HG03060 (cell line): ENCODE data around the gene MESD.

Experiments
- ATAC-seq: cut with Tn5 transposase; IDR thresholded peaks from one replicate; pipeline ENCODE4 v1.9.1; 2021; ENCODE audit warnings: low read depth, moderate number of reproducible peaks; ENCODE audit not compliant: unreplicated experiment

Gene MESD

GRCh38 chr15:81015621-81016488 lies 26.2 kb upstream of the MESD start:
- no peak for ATAC-seq

DNA sequence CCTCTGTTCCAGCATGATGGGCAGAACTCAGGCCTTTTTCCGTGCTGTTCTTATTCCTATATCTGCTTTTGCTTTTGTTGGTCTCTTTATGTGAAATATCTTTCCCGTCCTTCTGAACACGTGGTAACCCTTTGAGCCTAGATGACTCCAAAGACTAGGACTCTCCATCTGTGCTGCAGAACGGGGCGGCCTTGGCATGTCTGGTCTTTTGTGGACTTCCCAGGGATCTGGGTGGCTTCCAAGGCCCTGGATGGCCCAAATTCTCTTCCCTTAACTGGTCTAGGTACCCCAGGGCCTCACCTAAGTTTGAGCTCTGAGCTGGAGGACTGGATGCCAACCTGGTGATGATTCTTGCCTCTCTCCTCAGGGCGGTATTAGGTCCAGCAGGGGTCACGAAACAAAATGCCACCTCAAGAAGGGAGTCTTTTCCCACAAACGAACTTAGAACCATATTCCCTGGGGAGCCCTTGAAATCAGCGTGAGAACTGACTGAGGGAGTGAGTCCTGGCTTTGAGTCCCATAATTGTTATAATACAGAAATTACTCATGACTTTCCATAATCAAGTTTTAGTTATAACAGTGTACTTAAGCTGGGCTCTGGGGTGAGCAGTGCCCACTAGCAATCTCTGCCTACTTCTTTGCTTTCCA lies 25.0 kb upstream of the MESD start:
- no peak for ATAC-seq

GRCh38 chr15:81013396-81013929 lies 23.8 kb upstream of the MESD start:
- ATAC-seq: no peak

DNA sequence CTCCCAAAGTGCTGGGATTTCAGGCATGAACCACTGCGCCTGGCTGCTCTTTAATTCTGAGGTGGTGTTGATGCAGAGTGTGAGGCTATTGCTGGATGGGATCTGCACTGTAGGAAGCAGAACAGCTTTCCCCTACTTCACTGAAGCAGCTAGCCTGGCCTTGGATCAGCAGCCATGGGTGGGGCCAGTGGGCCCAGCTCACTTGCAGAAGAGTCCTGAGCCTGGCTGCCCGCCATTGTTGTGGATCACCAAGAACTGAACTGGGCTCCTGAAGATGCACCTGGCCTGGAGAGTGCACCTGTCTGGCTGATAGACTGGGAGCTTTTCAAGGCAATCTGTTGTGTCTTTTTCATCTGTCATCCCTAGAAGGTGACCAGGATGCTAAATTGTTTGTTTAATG lies 23.0 kb upstream of the MESD start:
- ATAC-seq: no peak

DNA sequence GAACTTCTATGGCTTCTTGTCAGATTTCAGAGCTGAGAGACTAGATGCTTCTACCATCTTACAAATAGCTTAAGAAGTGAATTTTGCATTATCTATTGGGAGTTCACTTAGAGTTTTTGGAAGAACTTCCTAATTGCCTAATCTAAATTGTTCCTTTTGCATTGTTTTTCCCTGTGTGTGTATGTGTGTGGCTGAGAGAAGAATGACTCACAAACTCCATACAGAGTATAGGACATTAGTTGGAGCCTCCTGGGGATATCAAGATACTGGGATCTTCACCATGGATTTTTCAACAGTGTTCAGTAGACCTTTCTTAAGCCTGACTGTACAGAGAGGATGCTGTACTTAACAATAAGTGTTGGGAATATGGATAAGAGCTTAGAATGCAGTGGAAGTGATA lies 22.0 kb upstream of the MESD start:
- ATAC-seq: no peak

GRCh38 chr15:81010086-81010485 lies 20.5 kb upstream of the MESD start:
- no peak for ATAC-seq

GRCh38 chr15:81008312-81008711 lies 18.7 kb upstream of the MESD start:
- ATAC-seq: no peak

DNA sequence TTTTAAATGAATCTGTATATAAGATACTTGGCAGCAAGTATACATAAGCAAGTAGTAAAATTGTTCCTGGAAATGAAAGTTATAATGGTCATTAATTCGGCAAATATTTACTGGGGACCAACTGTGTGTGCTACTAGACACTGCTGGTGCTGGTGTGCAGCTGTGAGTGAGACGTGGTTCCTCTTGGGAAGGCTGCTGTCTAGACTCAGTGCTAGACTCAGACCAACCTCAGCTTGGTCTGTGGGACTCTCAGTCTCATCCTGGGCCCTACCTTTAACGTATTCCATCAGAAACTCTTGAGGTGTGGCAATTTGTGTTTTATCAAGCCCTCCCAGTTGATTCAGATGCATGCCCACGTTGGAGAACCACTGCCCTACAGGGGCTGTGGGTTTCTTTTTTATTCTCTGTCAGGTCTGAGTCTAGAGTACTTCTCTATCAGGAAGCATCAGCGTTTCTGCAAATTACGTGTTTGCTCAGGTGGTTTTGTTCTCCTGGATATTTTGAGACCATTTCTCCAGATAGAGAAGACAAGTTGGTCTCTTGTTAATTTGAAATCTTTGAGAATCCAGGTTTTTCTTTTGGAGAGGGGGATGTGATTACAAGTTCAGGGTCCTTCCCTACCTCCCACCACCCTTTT lies 17.9 kb upstream of the MESD start:
- no peak for ATAC-seq

GRCh38 chr15:81006124-81006523 lies 16.5 kb upstream of the MESD start:
- ATAC-seq: no peak

DNA sequence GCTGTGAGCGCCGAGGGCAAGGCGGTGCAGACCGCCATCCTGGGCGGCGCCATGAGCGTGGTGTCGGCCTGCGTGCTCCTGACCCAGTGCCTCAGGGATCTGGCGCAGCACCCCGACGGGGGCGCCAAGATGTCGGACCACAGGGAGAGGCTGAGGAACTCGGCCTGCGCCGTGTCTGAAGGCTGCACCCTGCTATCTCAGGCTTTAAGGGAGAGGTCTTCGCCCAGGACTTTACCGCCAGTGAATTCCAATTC lies 13.4 kb upstream of the MESD start:
- no peak for ATAC-seq

- no peak for ATAC-seq
Measured at GRCh38 chr15:81002331-81003096, 12.9 kb upstream of the MESD start.

DNA sequence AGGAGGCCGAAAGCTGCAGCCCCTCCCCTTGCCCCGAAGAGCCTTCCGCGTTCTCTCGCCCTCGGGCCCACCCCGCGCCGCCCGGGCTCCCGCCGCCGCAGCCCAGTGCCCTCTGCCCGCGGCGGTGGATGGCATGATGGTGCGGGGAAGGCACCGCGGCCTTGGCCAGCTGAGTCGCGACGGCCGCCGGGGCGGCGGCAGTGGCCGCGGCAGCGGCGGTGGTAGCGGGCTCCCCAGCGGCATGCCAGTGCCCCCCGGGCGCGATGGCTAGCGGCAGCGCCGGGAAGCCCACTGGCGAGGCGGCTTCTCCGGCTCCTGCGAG lies 12.4 kb upstream of the MESD start:
- no peak for ATAC-seq

DNA sequence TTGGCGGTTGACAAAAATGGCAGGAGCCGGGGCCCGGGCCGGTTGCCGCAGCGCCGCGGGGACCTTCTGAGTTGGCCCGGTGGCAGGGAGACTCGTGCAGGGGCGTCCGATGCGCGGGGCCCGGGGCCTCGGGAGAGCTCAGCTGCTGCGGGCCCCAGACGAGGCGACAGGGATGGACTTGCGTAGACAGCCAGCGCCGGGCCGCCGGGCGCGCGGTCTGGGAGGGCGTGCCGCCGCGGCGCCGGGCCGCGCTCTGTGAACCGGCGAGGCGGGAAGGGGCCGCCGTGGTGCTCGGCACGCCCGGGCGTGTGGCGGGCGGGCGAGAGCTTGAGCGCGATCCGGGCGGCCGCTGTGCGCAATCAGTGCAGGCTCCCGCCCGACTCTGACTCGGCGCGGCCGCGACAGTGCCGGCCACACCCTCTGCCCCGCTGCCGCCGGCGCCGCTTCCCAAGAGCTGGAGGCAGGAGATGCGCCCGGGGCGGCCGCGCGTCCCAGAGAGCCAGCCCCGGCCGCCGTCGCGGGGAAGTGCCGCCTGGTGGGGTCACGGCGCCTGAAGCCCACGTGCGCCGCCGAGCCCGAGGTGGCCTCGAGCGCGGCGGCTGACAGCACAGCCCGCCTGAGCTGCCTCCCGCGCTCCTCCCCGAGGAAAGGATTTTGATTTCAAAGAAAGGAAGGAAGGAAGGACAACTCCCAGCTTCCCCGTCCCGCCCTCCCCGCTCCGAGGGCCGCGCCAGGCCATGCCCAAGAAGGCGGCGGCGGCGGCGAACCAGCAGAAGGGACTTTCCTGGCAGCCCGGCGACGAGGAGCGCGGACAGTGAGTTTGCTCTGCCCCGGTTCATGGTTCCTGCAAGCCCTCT lies 11.8 kb upstream of the MESD start:
- ATAC-seq: no peak

DNA sequence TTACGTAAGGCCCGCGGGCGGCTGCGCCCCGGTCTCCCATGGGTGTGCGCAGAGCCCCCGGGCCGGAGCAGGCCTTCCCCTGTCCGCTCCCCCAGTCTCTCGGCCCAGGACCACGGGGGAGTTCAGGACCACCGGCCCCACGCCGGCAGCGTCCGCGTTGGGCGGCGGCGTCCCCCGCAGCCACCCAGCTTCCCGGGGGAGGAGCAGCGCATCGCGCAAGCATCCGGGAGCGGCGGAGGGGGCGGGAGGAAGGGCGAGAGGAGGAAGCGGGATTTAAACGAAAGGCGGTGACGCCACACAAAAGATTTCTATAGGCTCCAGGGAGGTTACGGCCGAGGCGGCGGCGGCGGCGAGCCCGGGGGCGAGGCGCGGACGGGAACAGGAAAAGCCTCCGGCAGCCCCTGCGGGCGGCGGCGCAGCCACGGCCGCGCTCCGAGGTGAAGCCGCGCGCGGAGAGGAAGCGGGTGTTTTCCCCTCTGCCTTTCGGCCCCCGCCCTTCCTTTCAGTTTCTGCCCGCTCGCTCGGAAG lies 11.1 kb upstream of the MESD start, which contains the start of gene TLNRD1:
TLNRD1 (plus strand) TSS at position 300 of the 528 bp plus-strand sequence. CDS start 1,349 bp downstream, outside the sequence.
- no peak for ATAC-seq

- ATAC-seq: no peak
Measured at GRCh38 chr15:81000144-81000623, 10.6 kb upstream of the MESD start.

- ATAC-seq: no peak
Measured at GRCh38 chr15:80999623-81000036, 10.0 kb upstream of the MESD start.

GRCh38 chr15:80998251-80998650 lies 8.6 kb upstream of the MESD start:
- ATAC-seq: no peak

GRCh38 chr15:80997692-80998091 lies 8.1 kb upstream of the MESD start:
- ATAC-seq: no peak

DNA sequence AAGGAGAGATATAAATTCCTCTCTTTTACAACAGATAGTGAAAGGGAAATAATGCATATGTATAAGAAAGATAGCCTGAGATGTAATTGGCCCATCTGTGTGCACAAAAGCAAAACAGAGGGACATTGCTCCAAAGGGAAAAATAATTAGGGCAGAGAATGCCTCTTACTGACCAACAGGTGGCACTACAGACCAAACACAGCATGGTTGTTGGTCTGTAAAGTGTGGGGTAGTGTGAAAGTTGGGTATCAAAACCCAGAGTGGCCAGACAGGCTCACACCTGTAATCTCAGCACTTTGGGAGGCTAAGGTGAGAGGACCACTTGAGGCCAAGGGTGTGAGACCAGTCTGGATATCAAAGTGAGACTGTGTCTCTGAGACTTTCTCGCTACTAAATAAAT lies 6.6 kb upstream of the MESD start:
- ATAC-seq: no peak

DNA sequence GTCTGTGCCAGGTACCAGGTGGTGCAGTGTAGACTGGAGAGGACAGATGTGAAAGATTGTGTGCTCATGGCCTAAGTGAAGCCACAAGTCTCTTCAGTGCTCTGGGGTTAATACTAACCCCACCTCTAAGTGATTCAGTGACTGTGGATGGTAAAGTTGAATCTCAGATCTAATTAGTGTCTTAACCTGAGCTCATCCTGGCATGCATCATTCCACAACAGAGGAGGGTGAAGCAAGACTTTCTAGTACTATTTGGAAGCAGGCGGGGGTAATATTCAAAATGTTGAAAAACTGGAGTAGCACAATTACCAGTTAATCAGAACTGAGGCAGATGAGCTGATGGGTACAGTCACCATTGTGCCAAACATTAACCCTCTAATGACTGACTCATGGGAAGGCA lies 2.8 kb upstream of the MESD start:
- no peak for ATAC-seq
